SH-SY5Y (cell line): ENCODE results near the gene AGMAT.

Experiments
- GATA2 ChIP-seq: IDR thresholded peaks from 2 replicates; pipeline ENCODE4 v1.6.1; 2011; ENCODE audit warnings: mild to moderate bottlenecking, low read depth, low read length
- GATA3 ChIP-seq: IDR thresholded peaks from 2 replicates; pipeline ENCODE4 v1.6.1; 2011; ENCODE audit warnings: low read depth, mild to moderate bottlenecking, low read length, moderate library complexity

Gene AGMAT

DNA sequence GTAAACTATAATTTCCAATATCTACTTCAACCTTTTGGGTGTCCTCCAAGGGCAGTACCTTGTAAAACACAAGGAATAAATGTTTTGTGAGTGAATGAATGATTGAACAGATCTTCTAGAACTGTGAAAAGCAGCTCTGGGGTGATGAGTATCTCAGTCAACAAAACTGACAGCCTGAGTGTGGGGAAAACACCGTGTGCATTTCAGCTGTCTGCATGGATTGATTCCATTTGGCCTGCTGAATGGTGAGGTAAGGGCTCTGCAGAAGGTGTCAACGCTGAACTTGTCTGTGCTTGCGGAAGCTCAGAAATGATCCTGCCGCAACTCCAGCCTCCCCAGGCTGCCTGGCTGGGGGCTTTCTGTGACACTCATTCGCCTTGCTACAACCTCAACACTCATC lies 7.4 kb upstream of the AGMAT start:
- TF ChIP-seq GATA2 (no peak), GATA3 (no peak)

GRCh38 chr1:15583016-15583706 lies 1.7 kb downstream of the AGMAT start:
- TF ChIP-seq GATA2 (no peak), GATA3 (no peak)

DNA sequence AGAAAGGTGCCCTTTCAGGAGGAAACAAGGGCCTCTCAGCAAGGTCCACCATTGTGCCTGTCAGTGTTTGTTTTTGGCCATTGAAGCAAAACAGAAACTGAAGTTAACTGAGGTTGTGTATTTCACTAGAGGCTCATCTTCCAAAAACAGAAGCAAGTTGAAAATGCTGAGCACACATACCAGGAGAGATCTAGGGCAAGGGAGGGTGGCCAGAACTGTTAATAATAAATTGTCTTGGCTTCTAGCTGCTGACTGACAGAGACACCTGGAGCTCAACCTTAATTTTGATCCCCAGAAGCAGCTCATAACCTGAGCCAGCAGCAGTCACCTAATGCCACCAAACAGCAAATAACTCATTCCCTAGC lies 5.2 kb downstream of the AGMAT start:
- TF ChIP-seq GATA3 (no peak), GATA2 (no peak)

- no peak for TF ChIP-seq GATA2
- no peak for TF ChIP-seq GATA3
Measured at GRCh38 chr1:15578921-15579682, 5.7 kb downstream of the AGMAT start.

DNA sequence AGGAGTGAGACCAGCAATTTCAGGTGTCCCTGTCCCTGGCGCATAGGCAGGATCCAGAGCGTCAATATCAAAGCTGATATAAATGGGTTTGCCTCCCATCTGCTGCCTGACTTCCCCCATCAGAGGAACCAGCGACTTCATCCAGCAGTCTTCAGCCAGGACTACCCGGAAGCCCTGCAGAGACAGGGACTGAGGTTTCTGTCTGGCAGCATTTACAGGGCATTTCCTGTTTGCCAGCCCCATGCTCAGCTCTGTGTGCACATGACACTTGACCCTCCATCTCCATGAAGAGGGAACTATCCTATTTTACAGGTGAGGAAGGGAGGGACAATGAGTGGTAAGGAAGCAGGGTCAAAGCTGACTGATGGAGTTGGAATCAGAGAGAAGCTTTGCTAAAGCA lies 7.2 kb downstream of the AGMAT start:
- no peak for TF ChIP-seq GATA3
- TF ChIP-seq GATA2, result no peak

GRCh38 chr1:15575549-15576150 lies 9.2 kb downstream of the AGMAT start:
- TF ChIP-seq GATA2 (no peak), GATA3 (no peak)

DNA sequence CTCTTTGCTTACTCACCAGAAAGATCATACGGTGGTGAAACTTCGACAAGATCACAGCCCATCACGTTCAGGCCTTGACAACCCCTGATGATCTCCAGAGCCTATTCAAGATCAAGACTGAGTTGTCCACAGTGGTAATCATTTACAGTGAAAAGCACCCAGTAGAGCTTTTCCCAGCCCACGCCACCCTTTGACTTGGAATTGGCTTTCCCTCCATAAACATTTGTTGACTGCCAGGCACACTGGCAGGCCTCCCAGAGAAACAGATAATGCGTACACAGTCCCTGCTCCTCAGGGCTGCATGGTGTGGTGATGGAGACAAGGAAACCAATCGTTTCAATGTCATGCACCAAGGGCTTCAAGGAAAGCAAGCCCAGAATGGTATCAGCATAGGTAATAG lies 10.1 kb downstream of the AGMAT start:
- no peak for TF ChIP-seq GATA3
- no peak for TF ChIP-seq GATA2

DNA sequence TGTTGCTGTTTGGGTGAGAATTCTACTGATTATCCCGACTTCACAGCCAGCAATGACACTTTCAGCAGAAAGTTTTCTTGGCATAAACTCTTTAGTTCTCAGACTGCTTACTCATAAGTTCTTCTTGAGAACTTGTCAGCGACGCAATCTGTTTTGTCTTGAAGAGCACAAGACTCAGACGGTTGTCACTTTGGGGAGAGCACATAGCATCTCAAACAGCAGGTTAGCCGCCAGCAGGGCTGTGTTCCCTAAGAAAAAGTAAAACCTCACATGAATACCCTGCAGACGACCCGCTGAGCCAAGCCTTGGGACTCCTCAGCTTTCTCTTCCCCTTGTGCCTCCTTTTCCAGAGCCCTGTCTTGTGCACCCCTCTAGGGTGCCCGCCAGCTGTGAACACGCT lies 11.4 kb downstream of the AGMAT start:
- no peak for TF ChIP-seq GATA3
- TF ChIP-seq GATA2, result no peak

DNA sequence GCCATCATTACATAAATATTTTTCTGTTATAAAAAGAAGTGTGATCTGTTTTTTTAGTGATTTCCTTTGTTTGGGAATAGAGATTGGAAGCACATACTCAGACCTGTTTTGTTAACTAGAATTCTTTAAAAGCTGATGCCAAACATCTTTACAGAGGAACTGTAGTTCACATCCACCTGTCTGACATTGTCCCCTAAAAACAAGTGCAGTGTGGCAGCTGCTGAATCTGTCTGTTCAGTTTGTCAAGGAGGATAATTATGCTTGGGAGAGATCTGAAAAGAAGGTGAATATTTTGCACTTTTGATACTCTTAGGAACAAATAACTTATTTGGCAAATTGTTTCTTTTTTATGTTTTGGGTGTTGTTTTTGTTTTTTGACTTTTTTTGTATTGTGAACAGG lies 13.6 kb downstream of the AGMAT start:
- TF ChIP-seq GATA2 (no peak), GATA3 (no peak)

DNA sequence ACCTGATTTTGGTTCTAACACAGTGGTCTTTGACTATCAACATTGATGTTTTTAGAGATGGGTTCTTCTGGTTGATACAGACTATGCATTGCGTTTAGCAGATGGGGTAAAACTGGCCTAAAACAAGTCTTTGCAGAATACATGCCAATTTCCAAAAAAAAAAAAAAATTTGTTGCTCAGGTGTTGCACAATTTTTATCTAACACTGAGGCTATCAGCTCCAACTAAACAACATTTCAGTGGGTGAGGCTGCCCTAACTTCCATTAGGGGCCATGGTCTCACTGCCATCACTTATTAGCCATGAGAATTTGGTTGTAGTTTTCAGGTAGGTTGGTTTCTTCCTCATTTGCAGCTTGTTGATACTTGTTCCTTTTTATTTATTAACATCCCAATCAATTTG lies 14.0 kb downstream of the AGMAT start:
- TF ChIP-seq GATA2, result no peak

GRCh38 chr1:15568387-15569073 lies 16.3 kb downstream of the AGMAT start:
- TF ChIP-seq GATA2 (no peak), GATA3 (no peak)

GRCh38 chr1:15559189-15559810 lies 25.6 kb downstream of the AGMAT start:
- TF ChIP-seq GATA2, result no peak
- no peak for TF ChIP-seq GATA3

DNA sequence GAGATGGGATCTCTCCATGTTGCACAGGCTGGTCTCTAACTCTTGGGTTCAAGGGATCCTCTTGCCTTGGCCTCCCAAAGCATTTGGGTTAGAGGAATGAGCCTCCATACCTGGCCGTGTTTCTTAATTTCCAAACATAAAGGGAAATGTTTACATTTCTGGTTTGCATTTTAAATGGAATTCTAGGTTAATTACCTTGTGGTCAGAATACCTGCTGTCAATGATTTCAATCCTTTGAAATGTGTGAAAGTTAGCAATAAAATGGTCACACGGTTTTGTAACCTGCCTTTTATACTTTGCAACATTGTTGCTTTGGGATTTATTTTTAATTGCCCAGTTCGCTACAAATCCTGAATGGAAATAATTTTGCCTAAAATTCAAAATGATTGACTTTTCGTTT lies 26.3 kb downstream of the AGMAT start:
- TF ChIP-seq GATA3 (no peak), GATA2 (no peak)

DNA sequence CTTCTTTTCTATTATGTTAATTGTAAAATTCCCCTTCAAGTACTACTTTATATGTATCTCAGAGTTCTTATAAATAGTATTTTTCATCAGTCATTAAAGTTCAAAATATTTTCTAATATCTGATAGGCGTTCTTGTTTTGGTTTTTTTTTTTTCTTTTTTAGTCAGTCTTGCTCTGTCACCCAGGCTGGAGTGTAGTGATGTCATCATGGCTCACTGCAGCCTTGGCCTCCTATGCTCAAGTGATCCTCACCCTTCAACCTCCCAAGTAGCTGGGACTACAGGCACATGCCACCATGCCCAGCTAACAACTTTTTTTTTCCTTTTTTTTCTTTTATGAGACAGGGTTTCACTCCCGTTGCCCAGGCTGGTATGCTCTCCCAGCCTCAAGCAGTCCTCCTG lies 27.3 kb downstream of the AGMAT start:
- TF ChIP-seq GATA2 (no peak), GATA3 (no peak)
